Activated CD4-positive, alpha-beta T cell treated with anti-CD3 and anti-CD28 coated beads, Interleukin-2, amount 50 U/mL, for 4 hours (primary cell): ENCODE results near the gene SPAG6.

ENCODE experiments used
- DNase-seq, 2 experiments: peaks; one replicate each; pipeline ENCODE4 v3.0.0-alpha.2; 2020

Gene SPAG6

GRCh38 chr10:22464966-22465629 lies 119.8 kb downstream of the SPAG6 start:
- no peak for DNase-seq

- no peak for DNase-seq
These were observed 121.6 kb downstream of the SPAG6 start for GRCh38 chr10:22466763-22467334.
